HEK293 (cell line): ENCODE data around the gene RAB8A.

Experiments
- CTCF ChIA-PET: fragments of 350-600 bp; formaldehyde crosslinking; extraction: SDS; loops from one replicate; lab custom pipeline; 2021; ENCODE audit warnings: antibody characterized with exemption; lab: Yijun Ruan, JAX
- POLR2A ChIA-PET: fragments of 300-600 bp; formaldehyde crosslinking; extraction: SDS; loops from one replicate; lab custom pipeline; 2020; ENCODE audit warnings: antibody characterized with exemption, inconsistent platforms; lab: Yijun Ruan, JAX
- H3K27ac ChIP-seq: fragments of 200-500 bp; sonication (Bioruptor generic); 2 replicates; pipeline ENCODE4 v1.5.1; 2014; ENCODE audit warnings: low read depth, low read length, control low read depth, inconsistent platforms; ENCODE audit errors: extremely low read depth
- H3K36me3 ChIP-seq, 2 experiments: fragments of 200-500 bp in 1 of 2; sonication (Bioruptor generic) in 1 of 2; 1 replicate in 1 of 2; 2 replicates in 1 of 2; pipeline ENCODE4 v1.5.1; 2014 to 2017; ENCODE audit warnings: inconsistent platforms in 2 of 2, low read length in 2 of 2; ENCODE audit not compliant: control insufficient read depth in 2 of 2, insufficient read depth in 1 of 2
- H3K4me1 ChIP-seq: fragments of 200-500 bp; sonication (Bioruptor generic); 2 replicates; pipeline ENCODE4 v1.5.1; 2014; ENCODE audit warnings: mild to moderate bottlenecking, low read length, inconsistent platforms; ENCODE audit not compliant: control insufficient read depth, insufficient read depth
- H3K4me3 ChIP-seq: 2 replicates; pipeline ENCODE4 v1.5.1; 2011; ENCODE audit warnings: low read depth, mild to moderate bottlenecking, control low read depth, low read length, moderate library complexity
- H3K9me3 ChIP-seq: fragments of 200-500 bp; sonication (Bioruptor generic); 2 replicates; pipeline ENCODE4 v1.5.1; 2014; ENCODE audit warnings: low read depth, low read length, inconsistent platforms; ENCODE audit not compliant: control insufficient read depth, insufficient read depth
- GLIS1 ChIP-seq: fragments of 450-650 bp; formaldehyde crosslinking; IDR thresholded peaks from 2 replicates; pipeline ENCODE4 v1.5.1; 2016; ENCODE audit warnings: missing biosample characterization, missing genetic modification characterization
- MZF1 ChIP-seq: fragments of 450-650 bp; formaldehyde crosslinking; IDR thresholded peaks from 2 replicates; pipeline ENCODE4 v1.5.1; 2017; ENCODE audit warnings: missing biosample characterization, missing genetic modification characterization, borderline replicate concordance
- PRDM10 ChIP-seq: fragments of 450-650 bp; formaldehyde crosslinking; IDR thresholded peaks from 2 replicates; pipeline ENCODE4 v1.5.1; 2016; ENCODE audit warnings: missing biosample characterization, missing genetic modification characterization
- SP7 ChIP-seq: fragments of 450-650 bp; formaldehyde crosslinking; IDR thresholded peaks from 2 replicates; pipeline ENCODE4 v1.5.1; 2016; ENCODE audit warnings: missing biosample characterization, missing genetic modification characterization
- TRIM28 ChIP-seq: IDR thresholded peaks from 2 replicates; pipeline ENCODE4 v1.6.1; 2011; ENCODE audit warnings: low read length, control low read depth, borderline replicate concordance
- WT1 ChIP-seq: fragments of 450-650 bp; formaldehyde crosslinking; IDR thresholded peaks from 2 replicates; pipeline ENCODE4 v1.5.1; 2016; ENCODE audit warnings: missing biosample characterization, missing genetic modification characterization
- ZBTB26 ChIP-seq: fragments of 450-650 bp; formaldehyde crosslinking; optimal IDR thresholded peaks from 2 replicates; pipeline ENCODE3; 2016; ENCODE audit warnings: missing biosample characterization, mild to moderate bottlenecking, missing genetic modification characterization
- ZBTB6 ChIP-seq: fragments of 450-650 bp; formaldehyde crosslinking; IDR thresholded peaks from 2 replicates; pipeline ENCODE4 v1.5.1; 2017; ENCODE audit warnings: missing biosample characterization, missing genetic modification characterization
- ZIC2 ChIP-seq: fragments of 450-650 bp; formaldehyde crosslinking; IDR thresholded peaks from 2 replicates; pipeline ENCODE4 v1.5.1; 2016; ENCODE audit warnings: missing biosample characterization, missing genetic modification characterization
- ZNF112 ChIP-seq: fragments of 450-650 bp; formaldehyde crosslinking; IDR thresholded peaks from 2 replicates; pipeline ENCODE4 v1.5.0; 2017; ENCODE audit warnings: missing biosample characterization, missing genetic modification characterization
- ZNF148 ChIP-seq: fragments of 450-650 bp; formaldehyde crosslinking; IDR thresholded peaks from 2 replicates; pipeline ENCODE4 v1.5.0; 2017; ENCODE audit warnings: missing biosample characterization, missing genetic modification characterization, borderline replicate concordance
- ZNF174 ChIP-seq: fragments of 450-650 bp; formaldehyde crosslinking; IDR thresholded peaks from 2 replicates; pipeline ENCODE4 v1.5.0; 2017; ENCODE audit warnings: missing biosample characterization, mild to moderate bottlenecking, missing genetic modification characterization
- ZNF391 ChIP-seq: fragments of 450-650 bp; formaldehyde crosslinking; IDR thresholded peaks from 2 replicates; pipeline ENCODE4 v1.5.1; 2016; ENCODE audit warnings: low read depth, missing biosample characterization, missing genetic modification characterization, borderline replicate concordance
- ZNF510 ChIP-seq: fragments of 450-650 bp; formaldehyde crosslinking; IDR thresholded peaks from 2 replicates; pipeline ENCODE4 v1.5.1; 2018; ENCODE audit warnings: mild to moderate bottlenecking, missing genetic modification characterization, missing biosample characterization; ENCODE audit not compliant: insufficient replicate concordance
- ZNF530 ChIP-seq: fragments of 450-650 bp; formaldehyde crosslinking; IDR thresholded peaks from 2 replicates; pipeline ENCODE4 v1.5.1; 2016; ENCODE audit warnings: low read depth, missing biosample characterization, missing genetic modification characterization
- ZNF549 ChIP-seq: fragments of 450-650 bp; IDR thresholded peaks from 2 replicates; pipeline ENCODE4 v1.5.1; 2018; ENCODE audit warnings: missing biosample characterization, missing genetic modification characterization, mild to moderate bottlenecking, inconsistent platforms, moderate library complexity
- ZNF561 ChIP-seq: fragments of 450-650 bp; IDR thresholded peaks from 2 replicates; pipeline ENCODE4 v1.5.1; 2018; ENCODE audit warnings: missing biosample characterization, missing genetic modification characterization, borderline replicate concordance
- ZNF629 ChIP-seq: fragments of 450-650 bp; formaldehyde crosslinking; IDR thresholded peaks from 2 replicates; pipeline ENCODE4 v1.5.1; 2017; ENCODE audit warnings: missing biosample characterization, missing genetic modification characterization
- ZNF670 ChIP-seq: fragments of 450-650 bp; formaldehyde crosslinking; IDR thresholded peaks from 2 replicates; pipeline ENCODE4 v1.5.1; 2016; ENCODE audit warnings: missing biosample characterization, missing genetic modification characterization, low read depth
- ZNF677 ChIP-seq: fragments of 450-650 bp; IDR thresholded peaks from 2 replicates; pipeline ENCODE4 v1.5.0; 2018; ENCODE audit warnings: missing biosample characterization, mild to moderate bottlenecking, missing genetic modification characterization, moderate library complexity
- ZNF704 ChIP-seq: fragments of 450-650 bp; formaldehyde crosslinking; IDR thresholded peaks from 2 replicates; pipeline ENCODE4 v1.5.1; 2016; ENCODE audit warnings: missing biosample characterization, missing genetic modification characterization
- ZNF791 ChIP-seq: fragments of 450-650 bp; formaldehyde crosslinking; IDR thresholded peaks from 2 replicates; pipeline ENCODE4 v1.5.1; 2016; ENCODE audit warnings: missing biosample characterization, missing genetic modification characterization
- ZNF792 ChIP-seq: fragments of 450-650 bp; formaldehyde crosslinking; IDR thresholded peaks from 2 replicates; pipeline ENCODE4 v1.5.1; 2016; ENCODE audit warnings: missing biosample characterization, missing genetic modification characterization
- ZNF837 ChIP-seq: fragments of 450-650 bp; formaldehyde crosslinking; IDR thresholded peaks from 2 replicates; pipeline ENCODE4 v1.5.1; 2016; ENCODE audit warnings: missing biosample characterization, missing genetic modification characterization
- TF ChIP-seq, protein P1 (sequence below): fragments of 450-650 bp; formaldehyde crosslinking; IDR thresholded peaks from 2 replicates; pipeline ENCODE4 v1.5.1; 2016; ENCODE audit warnings: missing biosample characterization, missing genetic modification characterization

The RAB8A gene

GRCh38 chr19:16104722-16105121, 7.0 kb upstream of the RAB8A start:
- no peaks in the 10 kb centered on the region for H3K9me3 ChIP-seq
- H3K27ac ChIP-seq, result no peak overlapping the region
- TF ChIP-seq MZF1 (tag by site-specific recombination), result no peak
- no peak for TF ChIP-seq ZNF174 (tag by site-specific recombination)
- TF ChIP-seq ZNF792 (tag by site-specific recombination), result no peak
- no peak for TF ChIP-seq ZNF510
- TF ChIP-seq ZNF837 (tag by site-specific recombination), result no peak
- no peak for TF ChIP-seq ZNF704 (tag by site-specific recombination)
- no peak for TF ChIP-seq TRIM28
- TF ChIP-seq, protein P1, sequence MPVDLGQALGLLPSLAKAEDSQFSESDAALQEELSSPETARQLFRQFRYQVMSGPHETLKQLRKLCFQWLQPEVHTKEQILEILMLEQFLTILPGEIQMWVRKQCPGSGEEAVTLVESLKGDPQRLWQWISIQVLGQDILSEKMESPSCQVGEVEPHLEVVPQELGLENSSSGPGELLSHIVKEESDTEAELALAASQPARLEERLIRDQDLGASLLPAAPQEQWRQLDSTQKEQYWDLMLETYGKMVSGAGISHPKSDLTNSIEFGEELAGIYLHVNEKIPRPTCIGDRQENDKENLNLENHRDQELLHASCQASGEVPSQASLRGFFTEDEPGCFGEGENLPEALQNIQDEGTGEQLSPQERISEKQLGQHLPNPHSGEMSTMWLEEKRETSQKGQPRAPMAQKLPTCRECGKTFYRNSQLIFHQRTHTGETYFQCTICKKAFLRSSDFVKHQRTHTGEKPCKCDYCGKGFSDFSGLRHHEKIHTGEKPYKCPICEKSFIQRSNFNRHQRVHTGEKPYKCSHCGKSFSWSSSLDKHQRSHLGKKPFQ (tag by site-specific recombination), result no peak
- no peak for TF ChIP-seq ZNF391 (tag by site-specific recombination)
- TF ChIP-seq ZNF530 (tag by site-specific recombination), result no peak
- ChIA-PET POLR2A (interaction anchor here (0.7 kb wide), 1 partner anchor 157 kb away, joined by 3 read pairs; no protein-coding TSS in a partner anchor), CTCF (interaction anchor here (0.6 kb wide), 2 partner anchors 23 to 54 kb away, joined by 3 read pairs; no protein-coding TSS in a partner anchor)
- peaks cover 16 to 40% of the 10 kb centered on the region in 2 experiments for H3K36me3 ChIP-seq
- no peak overlapping the region for H3K4me3 ChIP-seq
- H3K4me1 ChIP-seq, result no peaks in the 10 kb centered on the region

DNA sequence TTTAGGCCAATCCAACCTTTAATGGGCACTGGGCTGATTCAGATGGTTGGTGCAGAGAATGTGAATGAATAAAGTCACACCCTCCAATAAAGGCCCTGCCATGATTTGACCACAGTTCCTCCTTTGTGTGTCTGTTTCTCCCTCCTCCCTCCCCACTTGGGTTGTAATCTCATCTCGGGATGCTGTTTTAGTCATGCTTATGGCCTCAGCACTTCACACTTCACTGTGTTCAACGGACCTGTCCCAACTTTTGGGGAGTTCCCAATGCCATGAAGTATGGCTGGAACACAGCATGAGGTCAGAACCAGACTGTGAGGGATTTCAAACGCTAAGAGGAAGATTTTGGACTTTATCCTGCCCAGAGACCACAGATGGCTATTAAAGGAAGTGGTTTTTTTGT, 5.6 kb upstream of the RAB8A start:
- no peaks in the 10 kb centered on the region for H3K9me3 ChIP-seq
- ChIA-PET POLR2A (no interaction called here), CTCF (interaction anchor here (0.8 kb wide), 1 partner anchor 80 kb away, joined by 3 read pairs; no protein-coding TSS in a partner anchor)
- H3K36me3 ChIP-seq, result peaks cover 9 to 26% of the 10 kb centered on the region in 2 experiments
- no peak overlapping the region for H3K4me3 ChIP-seq
- no peaks in the 10 kb centered on the region for H3K4me1 ChIP-seq
- no peak overlapping the region for H3K27ac ChIP-seq
- TF ChIP-seq WT1 (peak; percentile 77), ZBTB6 (no peak), ZNF112 (tag by site-specific recombination) (no peak), PRDM10 (tag by site-specific recombination) (peak; percentile 56; the same call in 1 of the 2 replicates), ZNF148 (tag by site-specific recombination) (no peak), ZNF791 (tag by site-specific recombination) (no peak), SP7 (tag by site-specific recombination) (peak; percentile 45), ZNF549 (tag by site-specific recombination) (no peak), ZNF670 (tag by site-specific recombination) (no peak), ZIC2 (tag by site-specific recombination) (peak; percentile 66), ZNF561 (tag by site-specific recombination) (no peak), ZNF629 (tag by site-specific recombination) (no peak), ZNF677 (tag by site-specific recombination) (no peak), GLIS1 (tag by site-specific recombination) (peak; percentile 38; the same call in 1 of the 2 replicates), ZBTB26 (tag by site-specific recombination) (no peak)
